ENCODE results near the gene OR1M1. TPM values are rescaled to one million over a fixed set of nuclear protein-coding genes. Genes with fewer than 3 reads are reported as not detected.

Gene OR1M1
- total RNA-seq, 1 donor from 2014 or later, result not detected

Other genes with a start within 250 kb of the OR1M1 start
- 0.94 TPM for gene MUC16, start 76.7 kb upstream of the OR1M1 start, total RNA-seq
- gene OR7G2, start 20.4 kb downstream of the OR1M1 start, total RNA-seq, result not detected
- gene OR7G1, start 28.7 kb downstream of the OR1M1 start, total RNA-seq, result not detected
- gene OR7G3, start 39.9 kb downstream of the OR1M1 start, total RNA-seq, result not detected
- gene ZNF317, start 53.3 kb downstream of the OR1M1 start, total RNA-seq, result 13.0 TPM
- 0.07 TPM for gene OR7D2, start 91.9 kb downstream of the OR1M1 start, total RNA-seq
- not detected for gene OR7D4, start 132.5 kb downstream of the OR1M1 start, total RNA-seq
- not detected for gene OR7E24, start 163.9 kb downstream of the OR1M1 start, total RNA-seq
- 2.7 TPM for gene ZNF699, start 222.8 kb downstream of the OR1M1 start, total RNA-seq
- gene ZNF559, start 237.1 kb downstream of the OR1M1 start, total RNA-seq, result 17.4 TPM